DOHH2 (cell line): ENCODE results near the gene KRTAP17-1.
"Not testable (repeated sequence)": the region's sequence is repeated elsewhere in the genome, so short reads cannot be mapped to it uniquely, and the experiment has no call there.

Experiments used
- EZH2phosphoT487 ChIP-seq: fragments of 200-600 bp; sonication (generic); IDR thresholded peaks from 2 replicates; pipeline ENCODE4 v1.6.1; 2017; ENCODE audit warnings: borderline replicate concordance, mild to moderate bottlenecking, antibody characterized with exemption, low read length, moderate library complexity, mixed read lengths
- TF ChIP-seq, protein P1 (sequence below): fragments of 200-600 bp; sonication (generic); IDR thresholded peaks from one replicate; pipeline ENCODE4 v1.5.1; 2014; ENCODE audit warnings: antibody characterized with exemption, mild to moderate bottlenecking, low read depth, low read length; ENCODE audit not compliant: poor library complexity, severe bottlenecking

DNA sequence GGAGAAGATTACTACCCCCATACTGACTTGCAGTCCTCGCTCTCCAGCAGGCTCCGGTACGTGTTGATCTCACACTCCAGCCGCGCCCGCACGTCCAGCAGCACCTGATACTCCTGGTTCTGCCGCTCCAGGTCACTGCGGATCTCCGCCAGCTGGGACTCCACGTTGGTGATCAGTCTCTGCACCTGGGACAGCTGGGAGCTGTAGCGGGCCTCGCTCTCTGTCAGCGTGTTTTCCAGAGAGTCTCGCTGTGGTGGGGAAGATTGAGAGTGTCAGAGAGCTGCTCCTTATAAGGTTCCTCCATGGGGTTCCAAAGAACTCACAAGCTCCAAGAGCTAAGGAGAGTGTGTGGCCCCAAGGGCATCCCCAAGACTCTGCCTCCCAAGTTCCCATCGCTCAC, 30.9 kb upstream of the KRTAP17-1 start:
- not testable (repeated sequence) for TF ChIP-seq EZH2phosphoT487
- TF ChIP-seq, protein P1, sequence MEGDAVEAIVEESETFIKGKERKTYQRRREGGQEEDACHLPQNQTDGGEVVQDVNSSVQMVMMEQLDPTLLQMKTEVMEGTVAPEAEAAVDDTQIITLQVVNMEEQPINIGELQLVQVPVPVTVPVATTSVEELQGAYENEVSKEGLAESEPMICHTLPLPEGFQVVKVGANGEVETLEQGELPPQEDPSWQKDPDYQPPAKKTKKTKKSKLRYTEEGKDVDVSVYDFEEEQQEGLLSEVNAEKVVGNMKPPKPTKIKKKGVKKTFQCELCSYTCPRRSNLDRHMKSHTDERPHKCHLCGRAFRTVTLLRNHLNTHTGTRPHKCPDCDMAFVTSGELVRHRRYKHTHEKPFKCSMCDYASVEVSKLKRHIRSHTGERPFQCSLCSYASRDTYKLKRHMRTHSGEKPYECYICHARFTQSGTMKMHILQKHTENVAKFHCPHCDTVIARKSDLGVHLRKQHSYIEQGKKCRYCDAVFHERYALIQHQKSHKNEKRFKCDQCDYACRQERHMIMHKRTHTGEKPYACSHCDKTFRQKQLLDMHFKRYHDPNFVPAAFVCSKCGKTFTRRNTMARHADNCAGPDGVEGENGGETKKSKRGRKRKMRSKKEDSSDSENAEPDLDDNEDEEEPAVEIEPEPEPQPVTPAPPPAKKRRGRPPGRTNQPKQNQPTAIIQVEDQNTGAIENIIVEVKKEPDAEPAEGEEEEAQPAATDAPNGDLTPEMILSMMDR, result not testable (repeated sequence)
